GM19438 (cell line): ENCODE measurements around the gene TEX35.
A peak's percentile ranks its signal among the peaks of the same experiment; 100 is the strongest.
"Not testable (repeated sequence)": the region's sequence is repeated elsewhere in the genome, so short reads cannot be mapped to it uniquely, and the experiment has no call there.

Experiments
- ATAC-seq: cut with Tn5 transposase; IDR thresholded peaks from one replicate; pipeline ENCODE4 v1.9.1; 2021; ENCODE audit warnings: low read depth; ENCODE audit not compliant: unreplicated experiment

Gene TEX35

GRCh38 chr1:178493301-178493741, 19.6 kb upstream of the TEX35 start:
- no peak for ATAC-seq

GRCh38 chr1:178494569-178494971, 18.3 kb upstream of the TEX35 start:
- no peak for ATAC-seq

DNA sequence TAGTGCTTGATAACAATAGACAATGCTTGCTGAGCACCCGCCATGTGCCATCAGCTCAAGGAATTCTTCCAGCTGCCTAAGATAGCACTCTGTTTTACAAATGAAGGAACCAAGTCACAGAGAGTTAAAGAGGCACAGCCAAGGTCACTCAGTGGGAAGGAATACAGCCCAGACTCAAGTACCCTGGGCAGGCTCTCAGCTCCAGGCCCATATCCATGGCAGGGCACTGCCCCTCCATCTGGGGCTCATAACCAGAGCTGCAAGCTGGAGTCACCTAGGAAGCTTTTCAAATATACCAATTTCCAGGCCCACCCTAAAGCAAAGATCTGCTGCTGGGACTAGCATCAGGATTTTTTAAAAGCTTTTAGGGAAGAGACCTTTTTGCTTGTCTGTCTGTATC, 17.8 kb upstream of the TEX35 start:
- ATAC-seq = no peak

- no peak for ATAC-seq
Observed at GRCh38 chr1:178495741-178496409, 17.0 kb upstream of the TEX35 start.

DNA sequence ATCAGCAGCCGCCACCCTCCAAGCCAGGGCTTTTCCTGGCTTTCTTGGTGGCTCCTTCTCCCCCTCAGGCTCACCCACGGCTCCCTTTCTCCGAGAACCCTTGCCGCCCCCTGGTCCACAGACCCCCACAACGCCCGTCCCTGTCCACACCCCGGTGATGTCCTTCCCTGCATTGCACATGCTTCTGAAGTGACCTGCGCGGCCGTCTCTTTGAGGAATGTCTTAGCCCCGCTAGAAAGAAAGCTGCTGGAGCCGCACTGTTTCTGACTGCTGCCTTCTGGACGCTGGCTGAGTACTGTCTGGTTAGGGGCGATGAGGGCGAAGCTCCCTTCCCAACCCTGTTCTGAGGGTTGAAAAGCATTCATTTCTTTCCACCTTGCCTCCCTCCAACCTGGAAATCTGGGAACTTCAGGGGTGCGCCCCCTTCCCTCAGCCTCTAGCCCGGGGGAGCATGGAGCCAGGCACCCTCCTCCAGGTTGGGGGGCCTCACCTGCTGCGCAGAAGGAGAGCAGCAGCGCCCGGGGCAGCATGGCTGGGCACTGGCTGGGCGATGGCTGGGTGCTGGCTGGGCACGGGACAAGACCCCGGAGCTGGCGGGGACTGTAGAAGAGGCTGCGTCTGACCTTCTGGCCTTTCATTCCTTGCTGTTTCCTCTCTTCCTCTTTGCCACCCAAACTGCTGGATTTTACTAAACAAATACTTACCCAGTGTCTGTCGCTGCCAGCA, 16.3 kb upstream of the TEX35 start, which contains the start of gene CLEC20A:
Gene CLEC20A (minus strand): TSS at position 555 of the 726 bp plus-strand sequence. CDS start 25 bp downstream, at position 530.
- ATAC-seq = no peak

- no peak for ATAC-seq
Observed at GRCh38 chr1:178497903-178498478, 14.9 kb upstream of the TEX35 start.

GRCh38 chr1:178498896-178499675, 13.8 kb upstream of the TEX35 start:
- ATAC-seq = no peak

DNA sequence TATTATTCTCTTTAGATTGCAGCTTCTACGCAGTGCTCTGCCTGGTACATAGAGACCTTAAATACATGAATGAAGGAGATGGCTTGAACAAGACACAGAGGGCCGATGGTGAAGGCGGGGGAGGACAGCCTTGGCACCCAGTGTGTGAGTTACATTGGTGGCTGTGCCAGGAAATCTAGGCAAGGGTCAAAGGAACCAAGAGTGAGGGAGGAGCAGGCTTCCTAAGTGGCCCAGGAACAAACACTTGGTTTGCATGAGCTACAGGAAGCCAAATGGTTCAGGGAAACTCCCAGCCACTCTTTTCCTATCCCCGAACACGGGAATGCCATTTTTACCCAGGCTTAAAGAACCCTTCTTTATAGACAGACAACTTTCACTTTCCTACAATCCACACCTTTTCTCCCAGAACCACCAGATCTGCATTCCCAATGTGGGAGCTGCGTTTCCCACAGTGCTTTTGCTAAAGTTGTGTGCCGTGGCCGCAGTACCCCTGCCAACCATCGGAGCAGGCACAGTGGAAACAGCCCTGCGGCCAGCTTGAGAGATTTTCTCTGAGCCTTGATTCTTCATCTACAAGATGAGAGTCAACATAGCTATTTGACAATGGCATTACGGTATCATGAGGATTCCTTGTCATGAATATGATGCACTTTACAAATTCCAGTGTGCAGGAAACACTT, 12.7 kb upstream of the TEX35 start:
- ATAC-seq = no peak

GRCh38 chr1:178500936-178501554, 11.9 kb upstream of the TEX35 start:
- ATAC-seq = no peak

DNA sequence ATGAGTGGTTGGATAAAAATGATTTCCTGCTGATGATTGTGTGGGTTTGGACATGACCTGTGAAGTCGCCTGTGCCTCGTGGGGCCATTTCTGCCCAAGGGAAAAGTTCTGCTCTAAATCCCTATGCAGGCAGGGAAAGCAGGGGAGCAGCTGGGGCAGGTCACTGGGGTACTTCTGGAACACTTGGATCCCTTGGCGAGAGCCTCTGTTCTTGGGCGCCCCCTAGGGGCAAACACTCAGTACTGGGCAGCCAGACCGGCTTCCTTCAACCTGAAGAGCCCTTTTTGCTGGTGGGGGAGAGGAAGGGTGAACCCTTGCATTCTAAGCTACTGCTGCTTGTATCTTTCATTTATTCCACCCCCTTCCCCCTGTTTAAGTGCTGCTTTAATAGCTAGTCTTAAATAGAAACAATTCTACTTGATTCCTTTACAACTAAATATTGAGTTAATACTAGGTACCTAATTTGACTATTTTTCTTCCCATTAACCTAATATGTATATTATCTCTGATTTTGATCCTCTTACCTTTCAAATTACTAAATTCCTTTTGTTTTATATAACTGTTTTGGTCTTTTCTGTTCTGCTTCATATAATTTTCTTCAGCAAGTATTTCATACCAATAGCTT, 11.1 kb upstream of the TEX35 start:
- ATAC-seq = peak; percentile 78

- no peak for ATAC-seq
Observed at GRCh38 chr1:178502330-178502714, 10.6 kb upstream of the TEX35 start.

- no peak for ATAC-seq
Observed at GRCh38 chr1:178502856-178503255, 10.1 kb upstream of the TEX35 start.

GRCh38 chr1:178503316-178503715, 9.6 kb upstream of the TEX35 start:
- ATAC-seq = not testable (repeated sequence)

DNA sequence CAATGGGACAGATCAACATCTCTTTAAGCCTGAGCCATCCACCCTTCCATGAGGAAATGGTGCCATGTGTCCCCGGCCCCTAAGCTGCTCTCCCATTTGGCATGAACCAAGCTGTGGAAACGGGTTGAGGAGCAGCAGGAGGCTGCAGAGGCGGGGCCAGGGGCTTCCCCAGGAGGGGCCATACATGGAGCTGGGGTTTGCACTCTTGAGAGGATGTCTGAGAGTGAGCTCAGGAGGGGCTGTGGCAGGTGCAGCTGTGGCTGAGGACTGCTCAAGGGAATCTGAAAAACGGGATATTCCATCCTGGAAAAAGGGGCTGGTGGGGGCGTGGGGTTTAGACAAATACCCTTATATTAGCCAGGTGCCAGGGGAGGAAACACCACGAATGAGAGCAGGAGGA, 9.1 kb upstream of the TEX35 start:
- no peak for ATAC-seq

DNA sequence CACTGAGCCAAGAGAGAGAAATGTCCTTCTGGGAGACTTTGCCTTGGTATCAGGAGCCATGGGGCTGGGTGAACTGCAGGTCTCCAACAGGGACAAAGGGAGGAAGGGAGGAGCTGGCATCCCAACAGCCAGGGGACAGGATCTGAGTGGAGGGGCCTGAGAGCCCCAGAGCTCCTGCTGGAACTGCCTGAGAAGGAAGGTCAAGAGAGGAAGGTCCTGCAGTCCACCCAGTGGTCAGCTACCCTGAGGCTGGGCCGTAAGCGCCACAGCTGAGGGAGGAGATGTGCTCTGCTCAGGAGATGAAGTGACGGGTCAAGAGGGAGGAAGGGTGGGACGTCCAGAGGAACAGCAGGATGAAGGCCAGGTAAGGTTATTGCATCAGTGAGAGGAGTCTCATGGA, 8.6 kb upstream of the TEX35 start:
- no peak for ATAC-seq

DNA sequence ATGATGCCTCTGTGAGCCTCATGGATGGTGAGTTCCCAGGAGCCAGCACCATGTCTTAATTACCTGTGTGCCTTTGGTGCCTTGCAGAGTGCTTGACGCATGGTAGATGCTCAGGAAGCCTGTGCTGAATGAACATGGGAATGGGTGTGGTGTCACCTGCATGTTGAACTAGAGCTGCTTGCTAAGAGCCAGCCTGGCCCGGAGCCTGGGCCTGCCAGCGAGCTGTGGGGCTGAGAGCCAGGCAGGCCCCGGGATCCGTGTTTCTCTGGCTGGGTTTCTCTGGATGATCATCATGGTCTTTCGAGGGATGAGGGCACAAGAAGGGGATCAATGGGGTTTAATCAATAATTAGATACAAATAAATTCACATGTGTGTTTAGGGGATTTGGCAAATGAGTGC, 6.7 kb upstream of the TEX35 start:
- no peak for ATAC-seq

- no peak for ATAC-seq
Observed at GRCh38 chr1:178506669-178507068, 6.2 kb upstream of the TEX35 start.

DNA sequence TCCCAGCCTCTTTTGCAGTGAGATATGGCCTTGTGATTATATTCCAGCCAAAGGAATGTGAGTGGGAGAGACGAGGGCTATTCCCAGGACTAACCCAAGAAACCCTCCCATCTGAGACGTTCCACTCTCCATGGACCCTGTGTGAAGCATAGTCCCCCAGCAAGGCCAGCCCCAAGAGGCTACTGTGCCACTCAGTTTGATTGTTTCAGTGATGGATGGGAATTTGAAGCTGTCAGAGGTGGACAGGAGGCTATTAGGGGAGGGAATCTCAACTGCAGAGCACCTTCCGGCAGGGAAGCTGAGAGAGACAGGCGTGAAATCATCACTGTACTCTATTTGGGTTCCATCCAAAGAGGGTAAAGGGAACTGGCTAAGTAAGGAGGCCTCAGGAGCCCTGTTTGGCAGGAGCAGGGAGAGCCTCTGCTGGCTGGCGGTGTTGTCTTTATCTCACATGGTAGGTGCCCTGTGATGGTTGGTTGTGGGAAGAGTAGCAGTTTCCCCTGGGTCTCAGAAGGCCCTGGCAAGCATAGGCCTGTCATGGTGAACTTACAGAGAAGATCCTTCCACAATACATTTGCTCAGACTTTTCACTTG, 3.4 kb upstream of the TEX35 start:
- ATAC-seq = no peak

GRCh38 chr1:178510155-178510554, 2.8 kb upstream of the TEX35 start:
- ATAC-seq = no peak
